ENCODE data around the gene VRK2.

GRCh38 chr2:58052978-58053377, 6.4 kb downstream of the VRK2 start:
- no peak for TF ChIP-seq CTCF (conservative IDR thresholded peaks at IDR 0.05)
- no peak for TF ChIP-seq ZFX (IDR thresholded peaks at IDR 0.05)

Data from C4-2B (cell line).